GM12874 (cell line): ENCODE results near the gene CR1L.

ENCODE experiments used
- CTCF ChIP-seq: IDR thresholded peaks from 2 replicates; pipeline ENCODE4 v1.5.1; 2011; ENCODE audit warnings: low read depth, mild to moderate bottlenecking, control low read depth, low read length, moderate library complexity; ENCODE audit not compliant: insufficient read depth

The CR1L gene

GRCh38 chr1:207646171-207646570, 1.2 kb downstream of the CR1L start:
- TF ChIP-seq CTCF = no peak

GRCh38 chr1:207646944-207647579, 2.1 kb downstream of the CR1L start:
- no peak for TF ChIP-seq CTCF

- TF ChIP-seq CTCF = no peak
Observed at GRCh38 chr1:207647671-207648333, 2.9 kb downstream of the CR1L start.

GRCh38 chr1:207648334-207649209, 3.6 kb downstream of the CR1L start:
- no peak for TF ChIP-seq CTCF

- no peak for TF ChIP-seq CTCF
Observed at GRCh38 chr1:207649210-207649753, 4.3 kb downstream of the CR1L start.

- TF ChIP-seq CTCF = no peak
Observed at GRCh38 chr1:207649865-207650580, 5.1 kb downstream of the CR1L start.

- TF ChIP-seq CTCF = no peak
Observed at GRCh38 chr1:207651583-207651982, 6.7 kb downstream of the CR1L start.
